Daoy (cell line): ENCODE measurements around the gene ZNF569. TPM values are rescaled to one million over a fixed set of nuclear protein-coding genes. Genes with fewer than 3 reads are reported as not detected.
A peak's percentile ranks its signal among the peaks of the same experiment; 100 is the strongest.
"Not testable (repeated sequence)": the region's sequence is repeated elsewhere in the genome, so short reads cannot be mapped to it uniquely, and the experiment has no call there.

Experiments
- DNase-seq: peaks from one replicate; pipeline ENCODE4 v3.0.0-alpha.2; 2015; ENCODE audit warnings: low read depth
- total RNA-seq: library from RNA; depleted of rRNA; stranded (reverse); fragments of >200 nt; shearing (Covaris generic); gene quantifications from 2 replicates; pipeline ENCODE4 v1.2.3, GENCODE V29; 2014; rRNA removed

ZNF569 gene
- total RNA-seq, 1 experiment from 2014 or later = 9.2 TPM

DNA sequence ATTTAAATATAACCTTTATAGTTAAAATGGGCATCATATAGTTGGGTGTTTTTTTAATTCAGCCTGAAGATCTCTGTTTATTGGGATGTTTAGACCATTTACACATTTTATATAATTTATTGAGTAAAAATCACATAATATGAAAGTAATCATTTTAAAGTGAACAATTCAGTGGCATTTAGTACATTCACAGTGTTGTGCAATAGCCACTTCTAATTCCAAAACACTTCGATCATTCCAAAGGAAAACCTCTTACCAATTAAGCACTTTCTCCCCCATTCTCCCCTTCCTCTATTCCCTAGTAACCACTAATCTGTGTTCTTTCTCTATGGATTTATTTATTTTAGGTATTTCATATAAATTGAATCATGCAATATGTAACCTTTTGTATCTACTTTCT is 66.2 kb downstream of the ZNF569 start:
- no peak for DNase-seq

DNA sequence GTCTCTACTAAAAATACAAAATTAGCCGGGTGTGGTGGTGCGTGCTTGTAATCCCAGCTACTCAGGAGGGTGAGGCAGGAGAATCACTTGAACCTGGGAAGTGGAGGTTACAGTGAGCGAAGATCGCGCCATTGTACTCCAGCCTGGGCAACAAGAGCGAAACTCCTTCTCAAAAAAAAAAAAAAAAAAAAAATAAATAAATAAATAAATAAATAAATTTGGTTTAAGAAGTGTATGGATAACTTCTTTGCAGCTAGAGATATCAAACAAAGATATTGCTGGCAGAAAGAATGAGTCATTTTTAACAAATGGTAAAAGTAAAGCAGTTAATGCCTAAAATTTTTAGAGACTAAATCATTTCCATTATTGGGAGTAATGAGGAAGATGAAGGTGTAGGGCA is 75.8 kb downstream of the ZNF569 start:
- DNase-seq = not testable (repeated sequence)

DNA sequence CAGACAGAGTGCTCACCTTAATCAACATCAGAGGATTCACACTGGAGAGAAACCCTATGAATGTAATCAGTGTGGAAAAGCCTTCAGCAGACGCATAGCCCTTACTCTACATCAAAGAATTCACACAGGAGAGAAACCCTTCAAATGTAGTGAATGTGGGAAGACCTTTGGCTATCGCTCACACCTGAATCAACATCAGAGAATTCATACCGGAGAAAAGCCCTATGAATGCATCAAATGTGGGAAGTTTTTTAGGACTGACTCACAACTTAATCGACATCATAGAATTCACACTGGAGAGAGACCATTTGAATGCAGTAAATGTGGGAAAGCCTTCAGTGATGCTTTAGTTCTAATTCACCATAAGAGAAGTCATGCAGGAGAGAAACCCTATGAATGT is 78.0 kb downstream of the ZNF569 start:
- no peak for DNase-seq

DNA sequence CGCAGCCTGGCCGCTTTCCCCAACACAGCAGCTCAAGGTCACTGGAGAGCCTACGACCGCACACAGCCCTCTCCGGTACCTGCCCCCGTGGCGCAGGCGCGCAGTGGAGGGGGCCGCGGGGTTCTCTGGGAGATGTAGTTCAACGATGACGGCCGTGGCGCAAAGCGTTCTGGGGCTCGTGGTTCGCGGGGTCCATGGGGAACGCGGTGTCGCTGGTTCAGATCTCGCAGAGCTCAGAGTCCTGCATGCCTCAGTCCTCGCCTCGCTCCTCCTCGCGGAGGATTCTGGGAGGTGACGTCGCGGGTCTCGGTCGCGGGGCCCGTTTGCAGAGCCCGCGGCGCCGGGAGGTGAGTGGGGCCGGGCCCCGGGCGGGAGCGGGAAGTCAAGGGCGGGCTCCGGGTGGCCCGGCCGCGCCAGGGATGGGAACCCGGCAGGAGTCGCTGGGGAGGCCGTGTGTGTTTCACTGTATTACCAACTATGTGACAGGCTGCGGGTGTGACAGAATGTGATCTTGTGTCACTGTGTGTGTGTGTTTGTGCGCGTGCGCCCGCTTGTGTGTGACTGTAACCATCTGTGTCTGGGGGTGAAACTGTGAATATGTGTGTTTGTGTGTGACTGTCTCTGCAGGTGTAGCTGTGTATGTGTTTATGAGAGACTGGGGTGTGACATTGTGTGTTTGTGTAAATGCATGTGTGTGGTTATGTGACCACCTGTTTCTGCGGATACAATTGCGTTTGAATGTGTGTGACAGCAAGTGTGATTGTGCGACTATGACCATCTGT is 96.2 kb downstream of the ZNF569 start, which contains the start of gene ZNF527:
ZNF527 (plus strand) TSS at position 220 of the 782 bp plus-strand sequence. CDS start 3,100 bp downstream, outside the sequence.
- DNase-seq = peak; percentile 98

DNA sequence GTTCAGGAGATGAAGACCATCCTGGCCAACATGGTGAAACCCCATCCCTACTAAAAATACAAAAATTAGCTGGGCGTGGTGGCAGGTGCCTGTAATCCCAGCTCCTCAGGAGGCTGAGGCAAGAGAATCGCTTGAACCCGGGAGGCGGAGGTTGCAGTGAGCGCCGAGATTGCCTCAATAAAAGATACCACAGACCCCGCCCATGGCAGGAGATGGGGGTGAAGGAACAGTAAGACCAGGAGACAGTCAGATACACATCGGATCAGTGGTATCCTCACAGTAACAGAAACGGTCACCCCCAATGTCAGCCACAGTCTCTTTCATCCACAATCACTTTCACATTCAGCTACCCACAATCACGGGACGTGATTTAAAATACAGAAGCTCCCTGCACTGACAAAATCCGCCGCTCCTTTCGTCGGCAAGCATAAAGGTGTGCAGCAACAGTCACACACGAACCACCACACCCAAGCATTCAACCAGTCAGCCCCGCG is 96.8 kb downstream of the ZNF569 start:
- DNase-seq = not testable (repeated sequence)

DNA sequence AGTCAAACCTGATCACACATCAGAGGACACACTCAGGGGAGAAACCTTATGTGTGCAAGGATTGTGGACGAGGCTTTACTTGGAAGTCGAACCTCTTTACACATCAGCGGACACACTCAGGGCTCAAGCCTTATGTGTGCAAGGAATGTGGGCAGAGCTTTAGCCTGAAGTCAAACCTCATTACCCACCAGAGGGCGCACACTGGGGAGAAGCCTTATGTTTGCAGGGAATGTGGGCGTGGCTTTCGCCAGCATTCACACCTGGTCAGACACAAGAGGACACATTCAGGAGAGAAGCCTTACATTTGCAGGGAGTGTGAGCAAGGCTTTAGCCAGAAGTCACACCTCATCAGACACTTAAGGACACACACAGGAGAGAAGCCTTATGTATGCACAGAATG is 104.5 kb downstream of the ZNF569 start:
- peak; percentile 7 for DNase-seq

DNA sequence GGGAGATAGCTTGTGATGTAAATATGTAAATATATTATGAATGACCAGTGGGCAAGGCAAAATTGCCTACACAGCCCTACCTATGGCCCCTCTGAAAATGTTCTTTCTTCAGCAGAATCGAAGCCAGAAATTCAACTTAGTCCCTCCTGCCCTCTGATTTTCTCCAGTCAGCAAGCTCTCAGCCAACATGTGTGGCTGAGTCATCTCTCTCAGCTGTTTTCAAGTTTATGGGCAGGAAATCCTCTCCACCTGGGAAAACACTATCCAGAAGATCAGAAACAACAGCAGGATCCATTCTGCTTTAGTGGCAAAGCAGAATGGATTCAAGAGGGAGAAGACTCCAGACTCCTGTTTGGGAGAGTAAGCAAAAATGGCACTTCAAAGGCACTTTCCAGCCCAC is 105.2 kb downstream of the ZNF569 start:
- no peak for DNase-seq

Other genes starting within 250 kb of the ZNF569 start
- 4.1 and 4.8 TPM in 2 replicates for gene ZNF383, start 249.2 kb downstream of the ZNF569 start, total RNA-seq
- 1.8 and 3.7 TPM in 2 replicates for gene ZNF527, start 96.3 kb downstream of the ZNF569 start, total RNA-seq
- gene ZNF570, start 1.9 kb upstream of the ZNF569 start, total RNA-seq = 6.6 and 7.3 TPM in 2 replicates
- 3.1 and 4.5 TPM in 2 replicates for gene ZNF793, start 39.5 kb upstream of the ZNF569 start, total RNA-seq
- gene ZNF571, start 127.3 kb upstream of the ZNF569 start, total RNA-seq = 0.71 and 1.5 TPM in 2 replicates
- gene ZNF540, start 127.4 kb upstream of the ZNF569 start, total RNA-seq = not detected in 2 replicates
- gene ZFP30, start 188.0 kb upstream of the ZNF569 start, total RNA-seq = 6.8 and 7.9 TPM in 2 replicates